ENCODE data around the gene ADCY5. TPM values are rescaled to one million over a fixed set of nuclear protein-coding genes. Genes with fewer than 3 reads are reported as not detected.

The ADCY5 gene
- total RNA-seq, 4 donors from 2014 or later: 3.5 to 44.6 (median 14.5) TPM

DNA sequence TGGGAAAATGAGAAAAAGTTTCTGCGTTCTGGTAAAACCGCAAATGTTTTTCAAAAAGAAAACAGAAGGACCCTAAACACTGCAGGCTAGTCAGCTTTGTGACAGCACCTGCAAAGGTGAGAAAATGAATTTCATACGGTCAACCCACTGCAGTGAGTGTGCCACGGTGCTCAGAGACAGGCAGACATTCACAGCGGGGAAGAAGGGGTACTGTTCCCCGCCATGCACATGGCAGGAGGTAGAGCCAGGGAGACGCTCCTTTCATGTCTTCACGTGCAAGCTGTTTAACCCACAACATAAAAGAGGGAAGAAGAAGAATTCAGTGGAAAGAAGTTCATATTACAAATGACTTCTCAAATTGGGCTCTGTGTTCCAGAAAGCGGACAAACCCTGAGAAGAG is 137.7 kb downstream of the ADCY5 start:
- TF ChIP-seq, protein P1, sequence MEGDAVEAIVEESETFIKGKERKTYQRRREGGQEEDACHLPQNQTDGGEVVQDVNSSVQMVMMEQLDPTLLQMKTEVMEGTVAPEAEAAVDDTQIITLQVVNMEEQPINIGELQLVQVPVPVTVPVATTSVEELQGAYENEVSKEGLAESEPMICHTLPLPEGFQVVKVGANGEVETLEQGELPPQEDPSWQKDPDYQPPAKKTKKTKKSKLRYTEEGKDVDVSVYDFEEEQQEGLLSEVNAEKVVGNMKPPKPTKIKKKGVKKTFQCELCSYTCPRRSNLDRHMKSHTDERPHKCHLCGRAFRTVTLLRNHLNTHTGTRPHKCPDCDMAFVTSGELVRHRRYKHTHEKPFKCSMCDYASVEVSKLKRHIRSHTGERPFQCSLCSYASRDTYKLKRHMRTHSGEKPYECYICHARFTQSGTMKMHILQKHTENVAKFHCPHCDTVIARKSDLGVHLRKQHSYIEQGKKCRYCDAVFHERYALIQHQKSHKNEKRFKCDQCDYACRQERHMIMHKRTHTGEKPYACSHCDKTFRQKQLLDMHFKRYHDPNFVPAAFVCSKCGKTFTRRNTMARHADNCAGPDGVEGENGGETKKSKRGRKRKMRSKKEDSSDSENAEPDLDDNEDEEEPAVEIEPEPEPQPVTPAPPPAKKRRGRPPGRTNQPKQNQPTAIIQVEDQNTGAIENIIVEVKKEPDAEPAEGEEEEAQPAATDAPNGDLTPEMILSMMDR (IDR thresholded peaks at IDR 0.05): no peak
- TF ChIP-seq POLR2A (IDR thresholded peaks at IDR 0.05): no peak

GRCh38 chr3:123310741-123311140 is 138.1 kb downstream of the ADCY5 start:
- DNase-seq: peak in 1 of 3 donors; percentile 27
- no peak for TF ChIP-seq POLR2A (IDR thresholded peaks at IDR 0.05)
- TF ChIP-seq, protein P1 (IDR thresholded peaks at IDR 0.05): no peak
- no peaks in the 10 kb centered on the region for H3K9me3 ChIP-seq
- no peak overlapping the region for H3K4me3 ChIP-seq
- H3K27ac ChIP-seq: no peak overlapping the region
- H3K27me3 ChIP-seq: no peaks in the 10 kb centered on the region
- no peaks in the 10 kb centered on the region for H3K4me1 ChIP-seq
- H3K36me3 ChIP-seq: no peaks in the 10 kb centered on the region

More for the DNA sequence above, 137.7 kb downstream of the ADCY5 start:
- H3K27ac ChIP-seq: no peak overlapping the region
- DNase-seq: no peak
- H3K27me3 ChIP-seq: no peaks in the 10 kb centered on the region
- no peak overlapping the region for H3K4me3 ChIP-seq
- no peaks in the 10 kb centered on the region for H3K4me1 ChIP-seq
- no peaks in the 10 kb centered on the region for H3K36me3 ChIP-seq
- no peaks in the 10 kb centered on the region for H3K9me3 ChIP-seq

DNA sequence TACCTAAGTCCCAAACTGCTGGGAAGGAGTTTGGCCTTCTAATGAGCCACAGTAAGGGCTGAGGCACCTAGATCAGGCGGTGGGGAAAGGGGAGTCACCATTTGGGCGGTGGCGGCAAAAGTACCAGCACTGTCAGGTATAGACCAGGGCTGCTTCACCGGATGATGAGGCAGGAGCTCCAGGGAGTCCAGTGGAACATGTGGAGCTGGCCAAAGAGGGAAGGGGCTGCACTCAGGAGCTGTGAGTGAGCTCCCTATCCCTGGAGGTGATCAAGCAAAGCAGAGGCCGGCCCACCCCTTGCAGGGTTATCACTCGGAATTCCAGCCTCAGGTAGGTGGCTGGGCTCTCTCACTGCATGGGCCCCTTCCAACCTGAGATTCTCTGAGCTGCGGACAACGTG is 138.7 kb downstream of the ADCY5 start:
- no peaks in the 10 kb centered on the region for H3K36me3 ChIP-seq
- no peak overlapping the region for H3K4me3 ChIP-seq
- DNase-seq: peak in 1 of 3 donors; percentile 23
- TF ChIP-seq, protein P1 (IDR thresholded peaks at IDR 0.05): no peak
- no peak for TF ChIP-seq POLR2A (IDR thresholded peaks at IDR 0.05)
- no peaks in the 10 kb centered on the region for H3K4me1 ChIP-seq
- H3K27me3 ChIP-seq: no peaks in the 10 kb centered on the region
- H3K27ac ChIP-seq: no peak overlapping the region
- no peaks in the 10 kb centered on the region for H3K9me3 ChIP-seq

DNA sequence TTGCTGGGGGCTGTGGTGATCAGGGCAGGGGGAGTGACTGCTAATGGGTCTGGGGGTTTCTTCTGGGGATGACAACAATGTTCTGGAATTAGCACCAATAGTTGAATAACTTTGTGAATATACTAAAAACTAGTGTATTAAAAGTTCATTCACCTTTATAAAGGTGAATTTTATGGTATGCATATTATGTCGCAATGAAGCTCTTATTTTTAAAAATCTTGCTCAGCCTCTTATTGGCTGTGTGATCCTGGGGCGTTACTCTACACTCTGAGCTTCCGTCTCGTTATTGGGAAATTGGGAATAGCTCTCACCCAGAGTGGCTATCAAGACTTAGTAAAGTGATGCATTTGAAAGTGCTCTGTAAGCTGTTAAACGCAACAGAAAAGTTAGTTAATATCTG is 141.8 kb downstream of the ADCY5 start:
- TF ChIP-seq, protein P1 (IDR thresholded peaks at IDR 0.05): no peak
- TF ChIP-seq POLR2A (IDR thresholded peaks at IDR 0.05): no peak
- Histone ChIP-seq H3K27ac (no peak overlapping the region), H3K4me3 (no peak overlapping the region), H3K9me3 (no peaks in the 10 kb centered on the region), H3K27me3 (no peaks in the 10 kb centered on the region), H3K36me3 (peaks cover 0 to 8% (median 0%) of the 10 kb centered on the region in 3 donors), H3K4me1 (no peaks in the 10 kb centered on the region)
- no peak for DNase-seq

- no peaks in the 10 kb centered on the region for H3K27me3 ChIP-seq
- TF ChIP-seq, protein P1 (IDR thresholded peaks at IDR 0.05): no peak
- TF ChIP-seq POLR2A (IDR thresholded peaks at IDR 0.05): no peak
Measured at GRCh38 chr3:123305192-123305591, 143.7 kb downstream of the ADCY5 start.

More at GRCh38 chr3:123305192-123305591, 143.7 kb downstream of the ADCY5 start:
- Histone ChIP-seq H3K4me1 (no peaks in the 10 kb centered on the region), H3K27ac (no peak overlapping the region), H3K9me3 (no peaks in the 10 kb centered on the region), H3K4me3 (no peak overlapping the region), H3K36me3 (peaks cover 0 to 8% (median 0%) of the 10 kb centered on the region in 3 donors)
- no peak for DNase-seq

All from Peyer's patch (tissue), 4 donors.